Activated T-cell treated with anti-CD3 and anti-CD28 coated beads for 1 hour (primary cell): Measurements from ENCODE around the gene TMEM221.

Experiments
- DNase-seq: peaks from one replicate; pipeline ENCODE4 v3.0.0-alpha.2; 2020; ENCODE audit warnings: low read depth

The TMEM221 gene

DNA sequence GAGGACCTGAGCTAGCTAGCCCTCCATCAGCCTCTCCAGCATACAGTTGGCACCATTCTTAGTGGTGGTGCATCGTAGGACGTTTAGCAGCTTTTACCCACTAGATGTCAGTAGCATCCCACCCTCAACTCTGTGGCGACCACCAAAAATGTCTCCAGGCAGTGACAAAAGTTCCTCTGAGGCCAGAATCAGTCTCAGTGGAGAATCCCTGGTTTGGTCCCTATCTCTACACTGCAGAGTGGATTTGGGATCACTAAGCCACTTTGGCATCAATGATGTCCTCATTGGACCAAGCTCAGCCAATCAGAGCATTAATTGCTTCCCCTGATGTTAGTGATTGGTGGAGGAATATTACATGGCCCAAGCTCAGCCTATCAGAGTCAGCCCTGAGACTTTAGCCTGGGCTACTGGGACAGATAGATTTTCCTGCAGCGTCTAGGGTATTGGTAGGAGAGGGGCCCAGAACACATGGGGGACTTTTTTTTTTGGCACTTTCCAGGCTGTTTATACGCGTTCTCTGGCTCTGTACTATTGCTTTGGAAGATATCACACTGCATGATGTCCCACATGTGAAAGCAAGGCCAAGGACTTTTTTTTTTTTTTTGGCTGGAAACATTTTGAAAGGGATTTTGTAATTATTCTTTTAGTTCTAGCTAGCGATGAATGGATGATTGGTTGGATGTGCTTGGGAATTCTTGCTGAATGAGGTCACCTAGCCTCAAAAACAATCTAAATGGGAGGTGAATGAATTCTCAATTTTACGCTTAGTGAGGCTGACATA lies 7.0 kb downstream of the TMEM221 start:
- DNase-seq = no peak

DNA sequence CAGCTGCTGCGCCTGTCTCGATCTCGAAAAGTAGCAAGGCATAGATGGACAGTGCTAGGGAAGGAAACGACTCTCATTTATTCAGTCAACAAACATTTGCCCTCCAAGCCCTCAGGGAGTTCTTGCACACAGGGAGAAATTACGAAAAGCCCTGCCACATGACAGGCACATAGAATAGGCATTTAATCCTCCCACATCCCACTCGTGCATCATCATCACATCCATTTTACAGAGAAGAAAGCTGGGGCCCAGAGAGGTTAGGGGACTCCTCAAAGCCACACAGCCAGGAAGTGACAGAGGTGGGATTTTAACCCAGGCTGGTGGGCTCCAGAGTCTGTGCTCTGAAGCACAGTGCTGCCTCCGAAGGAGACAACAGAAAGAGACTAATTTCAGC lies 11.6 kb downstream of the TMEM221 start:
- DNase-seq = no peak

DNA sequence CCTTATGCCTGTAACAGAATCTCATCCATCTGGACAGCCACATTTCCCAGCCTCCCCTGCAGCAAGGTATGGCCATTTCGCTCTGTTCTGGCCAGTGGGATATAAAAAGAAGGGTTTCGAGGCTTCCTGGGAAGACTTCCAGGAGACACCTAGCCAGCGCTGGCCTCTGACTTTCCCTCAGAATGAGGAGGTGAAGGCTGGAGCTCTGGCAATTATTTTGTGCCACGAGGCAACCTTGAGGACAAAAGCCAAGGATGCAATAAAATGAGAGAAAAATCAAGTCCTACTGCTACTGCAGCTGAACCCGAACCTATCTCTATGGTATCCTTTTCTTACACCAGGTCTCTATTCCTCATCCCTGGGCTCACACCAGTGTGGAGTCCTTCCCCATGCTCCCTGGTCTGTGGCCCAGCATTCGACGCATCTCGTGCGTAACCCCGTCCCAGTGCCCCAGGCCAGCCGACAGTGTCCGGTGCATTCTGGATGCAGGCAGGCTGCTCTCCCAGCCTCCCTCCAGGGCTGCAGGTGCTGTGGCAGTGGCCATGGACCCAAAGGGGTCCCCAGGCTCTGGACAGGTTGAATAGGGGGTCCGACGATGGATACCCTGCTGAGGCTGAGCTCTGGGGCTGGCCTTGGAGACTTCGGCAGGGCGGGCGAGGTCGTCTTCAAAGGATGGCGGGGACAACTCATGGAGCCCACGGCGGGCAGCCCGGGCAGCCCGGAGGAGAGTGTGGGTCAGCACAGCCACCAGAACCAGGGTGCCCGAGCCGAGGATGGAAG lies 12.2 kb downstream of the TMEM221 start:
- DNase-seq = no peak

DNA sequence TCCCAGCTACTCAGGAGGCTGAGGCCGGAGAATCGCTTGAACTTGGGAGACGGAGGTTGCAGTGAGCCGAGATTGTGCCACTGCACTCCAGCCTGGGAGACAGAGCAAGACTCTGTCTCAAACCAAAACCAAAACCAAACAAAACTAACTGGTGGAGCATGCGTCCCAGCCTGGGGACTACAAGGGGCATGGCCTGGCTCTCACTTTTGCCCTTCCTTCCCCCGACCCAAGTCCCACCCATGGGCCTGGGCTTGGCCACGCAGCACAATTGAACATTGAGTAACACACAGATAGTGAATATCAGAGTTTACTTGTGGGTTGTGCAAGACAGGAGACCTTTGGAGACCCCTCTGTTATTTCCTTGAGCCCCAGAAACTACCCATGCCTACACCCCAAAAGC lies 13.2 kb downstream of the TMEM221 start:
- DNase-seq = no peak

DNA sequence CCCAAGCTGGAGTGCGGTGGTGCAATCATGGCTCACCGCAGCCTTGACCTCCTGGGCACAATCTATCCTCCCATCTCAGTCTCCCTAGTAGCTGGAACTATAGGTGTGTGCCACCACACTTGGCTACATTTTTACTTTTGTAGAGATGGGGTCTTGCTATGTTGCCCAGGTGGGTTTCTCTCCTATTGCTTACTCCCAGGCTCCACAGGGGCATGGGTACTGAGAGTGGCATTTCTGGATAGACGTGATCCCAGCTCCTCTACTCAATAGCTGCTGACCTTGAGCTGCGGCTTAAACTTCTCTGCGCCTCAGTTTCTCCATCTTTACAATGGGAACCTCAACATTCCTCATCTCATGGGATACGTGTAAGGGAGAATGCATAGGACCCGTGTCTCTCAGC lies 17.1 kb downstream of the TMEM221 start:
- no peak for DNase-seq

DNA sequence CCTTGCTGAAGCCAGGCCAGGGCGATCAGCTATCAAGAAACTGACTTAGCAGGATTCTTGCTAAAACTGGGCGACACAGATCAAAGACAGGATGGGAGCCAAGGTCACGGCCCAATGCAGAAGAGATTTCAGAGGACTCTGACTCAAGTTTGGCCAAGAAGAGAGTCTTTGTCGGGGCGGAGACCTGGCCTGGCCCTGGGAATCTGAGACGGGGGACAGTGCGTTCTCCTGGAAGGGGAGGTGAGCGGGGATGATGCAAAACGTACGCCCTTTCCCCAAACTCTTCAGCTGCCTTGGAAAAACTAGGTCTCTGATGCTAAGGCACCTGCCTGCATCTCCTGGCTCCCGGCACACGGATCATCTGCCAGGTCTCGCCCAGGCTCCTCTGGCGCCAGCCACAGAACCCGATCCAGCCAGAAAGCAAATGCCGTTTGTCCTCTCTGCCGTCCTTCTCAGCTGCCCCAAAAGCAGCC lies 18.8 kb downstream of the TMEM221 start:
- DNase-seq = no peak

DNA sequence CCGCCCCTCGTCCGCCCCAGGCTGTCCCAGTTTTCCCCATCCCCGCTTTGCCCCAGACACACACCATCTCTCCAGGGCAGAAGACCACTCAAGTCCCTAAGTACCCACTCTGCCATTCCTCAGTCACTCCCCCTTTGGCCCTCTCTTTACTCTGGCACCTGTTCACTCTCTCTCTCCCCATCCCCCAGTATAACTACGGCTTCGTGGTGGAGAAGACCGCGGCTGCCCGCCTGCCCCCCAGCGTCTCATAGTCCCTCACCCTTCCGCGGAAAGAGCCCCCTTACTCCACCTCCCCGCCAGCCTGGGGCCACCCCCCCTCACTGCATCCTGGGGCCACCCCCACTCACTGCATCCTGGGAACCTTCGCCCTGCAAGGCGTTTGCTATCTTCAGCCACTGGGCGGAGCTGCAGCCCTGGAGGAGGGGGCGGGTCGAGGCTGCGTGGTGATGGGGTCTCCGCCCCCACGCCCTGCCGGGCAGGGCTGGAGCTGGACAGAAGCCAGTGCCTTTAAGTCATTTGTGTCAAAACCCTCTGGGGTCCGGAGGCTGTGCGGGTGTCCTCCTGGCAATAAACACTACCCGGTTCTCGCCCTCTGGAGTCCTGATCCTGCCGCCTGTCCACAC lies 23.6 kb downstream of the TMEM221 start:
- no peak for DNase-seq

DNA sequence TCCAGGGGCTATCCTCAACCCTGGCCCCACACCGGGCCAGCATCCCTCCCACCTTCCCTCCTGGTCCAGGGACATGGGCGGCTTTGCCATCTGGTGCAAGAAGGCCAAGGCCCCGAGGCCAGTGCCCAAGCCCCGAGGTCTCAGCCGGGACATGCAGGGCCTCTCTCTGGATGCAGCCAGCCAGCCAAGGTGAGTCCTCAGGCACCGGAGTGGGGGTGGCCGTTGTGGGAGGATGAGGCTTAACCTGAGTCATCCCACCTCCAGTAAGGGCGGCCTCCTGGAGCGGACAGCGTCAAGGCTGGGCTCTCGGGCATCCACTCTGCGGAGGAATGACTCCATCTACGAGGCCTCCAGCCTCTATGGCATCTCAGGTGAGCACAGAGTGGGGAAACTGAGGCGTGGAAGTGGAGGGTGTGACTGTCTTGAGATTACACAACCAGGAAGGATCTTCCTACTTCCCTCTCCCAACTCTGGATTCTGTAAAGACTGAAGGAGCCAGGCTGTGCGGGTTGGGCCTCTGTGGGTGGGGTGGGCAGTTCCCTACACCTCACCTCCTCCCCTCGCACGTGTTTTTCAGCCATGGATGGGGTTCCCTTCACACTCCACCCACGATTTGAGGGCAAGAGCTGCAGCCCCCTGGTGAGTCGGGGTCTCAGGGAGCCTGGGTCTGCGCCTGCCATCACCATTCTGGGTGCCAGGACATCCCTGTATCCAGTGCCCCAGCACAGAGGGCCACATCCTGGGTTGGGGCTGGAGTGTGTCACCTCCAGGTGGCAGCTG lies 24.8 kb downstream of the TMEM221 start:
- DNase-seq = no peak

DNA sequence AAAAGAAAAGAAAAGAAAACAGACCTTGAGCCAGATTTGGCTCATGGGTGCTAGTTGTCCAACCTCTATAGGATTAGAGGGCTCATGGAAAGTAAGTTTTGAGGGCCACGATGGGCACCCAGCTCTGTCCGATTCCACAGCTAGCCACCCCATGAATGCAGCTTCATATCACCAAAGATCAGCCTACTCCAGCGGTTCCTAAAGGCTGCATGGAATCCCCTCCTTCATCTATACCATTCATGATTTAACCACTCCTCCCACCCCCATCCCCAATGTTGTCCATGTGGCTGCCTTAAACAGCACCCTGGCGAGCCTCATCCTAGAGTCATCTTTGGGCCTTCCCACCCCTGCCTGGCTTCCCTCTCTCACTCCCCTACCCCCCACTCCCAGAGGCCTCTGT lies 26.5 kb downstream of the TMEM221 start:
- DNase-seq = no peak

DNA sequence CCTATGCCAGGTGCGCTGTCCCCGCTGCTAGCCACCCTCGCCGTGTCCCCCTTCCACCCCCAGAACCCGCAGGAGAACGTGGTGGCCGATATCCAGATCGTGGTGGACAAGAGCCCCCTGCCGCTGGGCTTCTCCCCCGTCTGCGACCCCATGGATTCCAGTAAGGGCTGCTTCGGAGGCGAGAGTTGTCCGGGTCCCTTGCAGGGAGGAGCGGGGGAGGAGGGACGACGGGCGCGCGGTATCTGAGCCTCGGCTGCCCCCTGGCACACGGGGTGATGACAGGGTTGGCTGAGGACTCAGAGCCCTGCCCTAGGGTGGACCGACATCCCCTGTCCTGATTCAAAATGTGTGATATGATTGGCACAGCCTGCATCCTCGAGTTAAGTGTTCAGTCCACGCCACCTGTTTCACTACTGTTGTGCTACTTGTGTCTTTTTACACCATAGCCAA lies 28.0 kb downstream of the TMEM221 start:
- DNase-seq = no peak

DNA sequence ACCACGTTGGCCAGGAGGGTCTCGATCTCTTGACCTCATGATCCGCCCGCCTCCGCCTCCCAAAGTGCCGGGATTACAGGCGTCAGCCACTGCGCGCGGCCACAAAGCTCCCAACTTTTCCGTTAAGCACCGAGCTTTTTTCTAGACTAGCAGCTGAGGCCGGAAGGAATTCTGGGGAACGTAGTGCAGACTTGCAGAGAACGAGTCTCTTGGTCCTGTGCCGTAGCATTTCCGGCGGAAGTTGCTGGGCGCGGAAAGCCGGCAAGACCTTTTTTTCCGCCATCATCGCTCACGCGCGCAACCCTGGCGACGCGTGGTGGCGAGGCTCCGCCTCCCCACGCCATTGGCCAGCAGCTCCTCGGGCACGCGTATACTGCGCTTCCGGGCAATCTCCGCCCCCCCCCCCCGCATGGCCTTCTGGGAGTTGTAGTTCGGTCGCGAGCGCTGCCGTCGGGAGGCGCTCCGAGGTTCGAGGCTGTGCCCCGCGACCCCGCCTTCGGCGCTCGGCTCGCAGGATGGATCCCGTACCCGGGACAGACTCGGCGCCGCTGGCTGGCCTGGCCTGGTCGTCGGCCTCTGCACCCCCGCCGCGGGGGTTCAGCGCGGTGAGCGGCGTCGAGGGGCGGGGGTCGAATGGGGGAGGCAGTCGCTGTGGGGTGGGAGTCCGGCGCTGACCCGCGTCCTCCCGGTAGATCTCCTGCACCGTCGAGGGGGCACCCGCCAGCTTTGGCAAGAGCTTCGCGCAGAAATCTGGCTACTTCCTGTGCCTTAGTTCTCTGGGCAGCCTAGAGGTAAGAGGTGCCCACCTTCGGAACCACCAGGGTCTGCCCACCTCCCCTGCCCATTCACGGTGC lies 28.6 kb downstream of the TMEM221 start, which contains the start of gene MVB12A:
Gene MVB12A (plus strand): TSS at position 427 of the 854 bp plus-strand sequence. CDS start 89 bp downstream, at position 516.
- peak; percentile 91 for DNase-seq

DNA sequence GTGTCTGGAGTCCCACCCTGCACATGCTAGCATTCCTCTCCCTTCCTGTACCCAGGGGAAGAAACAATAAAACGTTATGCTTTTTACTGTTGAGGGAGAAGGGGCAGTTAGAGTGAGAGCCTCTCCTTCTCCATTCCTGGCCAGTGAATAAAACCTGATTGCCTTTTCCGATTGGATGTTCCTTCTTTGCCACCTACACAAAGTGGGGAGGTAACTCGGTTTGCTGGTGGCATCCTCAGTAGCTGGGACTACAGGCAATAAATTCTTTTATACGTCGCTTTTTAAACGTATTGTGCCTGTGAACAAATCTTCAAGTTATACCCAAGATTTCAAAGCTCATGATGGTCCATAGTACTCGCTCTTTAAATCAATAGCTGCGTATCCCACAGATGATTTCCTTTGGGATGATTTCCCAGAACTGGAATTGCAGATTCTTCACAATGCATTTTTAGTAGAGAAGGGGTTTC lies 29.3 kb downstream of the TMEM221 start:
- DNase-seq = no peak

DNA sequence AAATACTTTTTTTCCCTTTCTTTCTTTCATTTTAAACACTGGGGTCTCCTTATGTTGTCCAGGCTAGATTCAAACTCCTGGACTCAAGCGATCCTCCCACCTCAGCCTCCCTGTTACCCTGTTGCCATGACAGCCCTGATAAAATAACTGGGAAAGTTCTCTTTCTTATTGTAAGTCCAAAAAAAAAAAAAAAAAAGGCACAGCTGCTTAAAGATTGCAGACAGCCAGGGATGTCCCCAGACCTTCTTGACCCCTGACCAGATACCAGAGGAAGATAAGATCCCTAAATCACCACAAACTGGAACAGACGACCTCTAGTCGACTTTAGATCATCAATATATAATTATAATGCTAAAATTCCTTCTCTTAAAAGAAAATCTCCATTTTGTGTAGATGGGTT lies 29.8 kb downstream of the TMEM221 start:
- DNase-seq = no peak

DNA sequence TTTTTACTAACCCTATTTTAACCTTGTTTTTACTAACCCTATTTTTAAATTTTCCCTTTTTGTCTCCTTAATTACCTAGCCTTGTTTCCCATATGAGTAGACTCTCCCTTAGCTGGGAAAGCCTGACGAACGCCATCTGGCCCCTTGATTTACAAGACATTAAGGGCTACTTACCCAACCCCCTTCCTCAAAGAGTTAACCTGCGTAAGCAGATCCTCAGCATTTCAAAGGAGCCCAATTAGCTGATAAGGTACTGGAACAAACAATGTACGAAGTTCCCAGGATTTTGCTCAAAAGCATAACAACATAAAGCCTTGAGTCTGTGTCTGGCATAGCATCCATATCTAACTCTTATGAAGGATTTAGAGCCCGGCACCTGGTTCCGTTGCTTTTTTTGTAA lies 33.3 kb downstream of the TMEM221 start:
- no peak for DNase-seq

DNA sequence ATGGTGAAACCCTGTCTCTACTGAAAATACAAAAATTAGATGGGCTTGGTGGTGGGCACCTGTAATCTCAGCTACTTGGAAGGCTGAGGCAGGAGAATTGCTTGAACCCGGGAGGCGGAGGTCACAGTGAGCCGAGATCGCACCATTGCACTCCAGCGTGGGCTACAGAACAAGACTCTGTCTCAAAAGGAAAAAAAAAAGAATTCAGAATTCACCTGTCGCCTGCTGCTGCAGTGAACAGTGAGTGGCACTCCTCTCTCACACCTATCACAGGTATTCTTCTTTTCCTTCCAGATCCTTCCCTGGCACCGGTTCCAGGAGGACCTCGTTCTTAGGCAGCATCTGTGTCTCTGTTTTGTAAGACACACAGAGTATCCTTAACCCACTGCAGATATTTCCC lies 34.4 kb downstream of the TMEM221 start:
- no peak for DNase-seq

DNA sequence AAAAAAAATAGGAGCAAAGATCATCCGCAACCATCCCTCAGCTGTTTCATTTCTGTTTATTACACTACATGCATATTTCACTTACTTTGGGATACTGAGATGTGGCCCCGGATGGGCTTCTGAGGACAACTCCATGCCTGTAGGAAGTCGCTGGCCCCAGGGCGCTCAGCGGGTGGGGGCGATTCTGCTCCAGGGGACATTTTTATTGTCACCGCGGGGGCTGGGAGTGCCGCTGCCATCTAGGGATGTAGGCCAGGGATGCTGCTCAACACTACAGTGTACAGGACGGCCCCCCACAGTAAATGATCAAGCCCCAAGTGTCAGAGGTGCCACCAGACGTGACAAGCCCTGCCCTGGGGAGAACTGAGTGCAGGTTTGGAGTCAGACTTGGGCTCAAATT lies 36.7 kb downstream of the TMEM221 start:
- DNase-seq = no peak

DNA sequence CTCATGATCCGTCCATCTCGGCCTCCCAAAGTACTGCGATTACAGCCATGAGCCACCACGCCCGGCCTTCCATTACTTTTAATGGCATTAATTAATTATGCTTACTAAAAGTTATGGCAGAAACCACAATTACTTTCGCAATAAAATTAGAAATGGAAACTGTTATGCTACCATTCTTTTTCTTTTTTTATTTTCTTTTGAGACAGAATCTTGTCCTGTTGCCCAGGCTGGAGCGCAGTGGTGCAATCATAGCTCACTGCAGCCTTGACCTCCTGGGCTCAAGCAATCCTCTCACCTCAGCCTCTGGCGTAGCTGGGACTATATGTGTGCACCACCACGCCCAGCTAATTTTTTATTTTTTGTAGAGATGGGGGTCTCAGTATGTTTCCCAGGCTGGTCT lies 38.5 kb downstream of the TMEM221 start:
- no peak for DNase-seq

DNA sequence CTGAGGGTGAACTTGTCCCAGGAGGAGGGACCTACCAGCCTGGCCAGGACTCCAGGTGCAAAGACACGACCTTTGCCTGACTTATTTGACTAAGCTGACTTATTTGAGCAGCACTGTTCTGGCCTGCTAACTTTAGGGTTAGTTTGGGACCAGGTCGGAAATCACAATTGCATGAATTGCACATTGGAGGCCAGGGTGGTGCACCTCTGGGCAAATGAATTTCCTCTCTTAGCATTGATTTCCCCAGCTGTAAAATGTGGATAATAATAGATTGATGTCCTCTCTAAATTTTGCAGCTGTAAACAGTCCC lies 41.6 kb downstream of the TMEM221 start:
- no peak for DNase-seq

DNA sequence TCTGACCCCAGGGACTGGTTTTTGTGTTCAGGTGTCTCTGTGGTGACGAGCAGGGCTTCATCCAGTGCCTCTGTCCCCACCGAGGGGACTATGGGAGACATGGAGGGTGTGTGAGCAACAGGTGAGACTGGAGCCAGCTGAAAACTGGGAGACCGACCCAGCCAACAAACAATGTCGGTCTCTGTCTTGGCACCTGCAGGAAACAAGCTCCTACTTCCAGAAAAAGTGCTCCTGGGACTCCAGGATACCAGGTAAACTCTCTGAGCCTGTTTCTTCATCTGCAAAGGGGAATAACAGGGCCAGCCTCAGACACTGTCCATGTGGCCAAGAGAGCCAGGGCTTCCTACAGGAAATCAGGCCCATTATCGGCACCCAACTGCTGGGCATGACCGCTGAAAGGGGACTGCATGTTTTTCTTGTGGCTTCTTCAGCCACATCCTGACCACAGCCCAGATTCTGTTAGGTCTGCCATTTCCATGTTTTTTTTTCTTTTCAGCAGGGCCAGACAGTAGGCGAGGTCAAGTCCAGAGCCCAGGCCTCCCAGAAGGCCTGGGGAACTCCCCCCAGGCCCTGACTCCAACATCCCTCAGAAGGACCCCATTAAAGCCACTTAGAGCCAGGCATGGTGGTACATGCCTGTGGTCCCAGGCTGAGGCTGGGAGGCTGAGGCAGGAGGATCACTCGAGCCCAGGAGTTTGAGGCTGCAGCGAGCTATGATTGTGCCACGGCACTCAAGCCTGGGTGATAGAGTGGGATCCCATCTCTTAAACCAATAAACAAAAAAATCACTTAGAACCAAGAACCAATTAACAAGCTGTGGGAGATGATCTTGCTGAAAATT lies 42.2 kb downstream of the TMEM221 start:
- DNase-seq = no peak
